ENCODE results near the gene ANKRD18A.
"Not testable (repeated sequence)": the region's sequence is repeated elsewhere in the genome, so short reads cannot be mapped to it uniquely, and the experiment has no call there.

GRCh38 chr9:38598029-38598745 lies 22.2 kb downstream of the ANKRD18A start:
- not testable (repeated sequence) for TF ChIP-seq RCOR1 (IDR thresholded peaks at IDR 0.05; ENCODE audit: insufficient replicate concordance, low read length); MAFK (IDR thresholded peaks at IDR 0.05; ENCODE audit: low read depth, low read length); POLR2A (IDR thresholded peaks at IDR 0.05; ENCODE audit: low read depth, low read length); MXI1 (IDR thresholded peaks at IDR 0.05; ENCODE audit: borderline replicate concordance, low read depth, low read length); NFE2L2 (IDR thresholded peaks at IDR 0.05; ENCODE audit: low read depth, low read length); RAD21 (IDR thresholded peaks at IDR 0.05; ENCODE audit: low read length); CHD1 (IDR thresholded peaks at IDR 0.05; ENCODE audit: low read depth, low read length); MAZ (IDR thresholded peaks at IDR 0.05; ENCODE audit: borderline replicate concordance, low read depth, low read length); RFX5 (IDR thresholded peaks at IDR 0.05; ENCODE audit: low read depth, low read length); ELK1 (IDR thresholded peaks at IDR 0.05; ENCODE audit: borderline replicate concordance, low read depth, low read length); BHLHE40 (IDR thresholded peaks at IDR 0.05; ENCODE audit: low read depth, low read length); SMC3 (IDR thresholded peaks at IDR 0.05; ENCODE audit: low read depth, low read length)
- TF ChIP-seq, protein P1, sequence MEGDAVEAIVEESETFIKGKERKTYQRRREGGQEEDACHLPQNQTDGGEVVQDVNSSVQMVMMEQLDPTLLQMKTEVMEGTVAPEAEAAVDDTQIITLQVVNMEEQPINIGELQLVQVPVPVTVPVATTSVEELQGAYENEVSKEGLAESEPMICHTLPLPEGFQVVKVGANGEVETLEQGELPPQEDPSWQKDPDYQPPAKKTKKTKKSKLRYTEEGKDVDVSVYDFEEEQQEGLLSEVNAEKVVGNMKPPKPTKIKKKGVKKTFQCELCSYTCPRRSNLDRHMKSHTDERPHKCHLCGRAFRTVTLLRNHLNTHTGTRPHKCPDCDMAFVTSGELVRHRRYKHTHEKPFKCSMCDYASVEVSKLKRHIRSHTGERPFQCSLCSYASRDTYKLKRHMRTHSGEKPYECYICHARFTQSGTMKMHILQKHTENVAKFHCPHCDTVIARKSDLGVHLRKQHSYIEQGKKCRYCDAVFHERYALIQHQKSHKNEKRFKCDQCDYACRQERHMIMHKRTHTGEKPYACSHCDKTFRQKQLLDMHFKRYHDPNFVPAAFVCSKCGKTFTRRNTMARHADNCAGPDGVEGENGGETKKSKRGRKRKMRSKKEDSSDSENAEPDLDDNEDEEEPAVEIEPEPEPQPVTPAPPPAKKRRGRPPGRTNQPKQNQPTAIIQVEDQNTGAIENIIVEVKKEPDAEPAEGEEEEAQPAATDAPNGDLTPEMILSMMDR (conservative IDR thresholded peaks at IDR 0.05; ENCODE audit: low read depth, low read length): not testable (repeated sequence)
- TF ChIP-seq, protein P2, sequence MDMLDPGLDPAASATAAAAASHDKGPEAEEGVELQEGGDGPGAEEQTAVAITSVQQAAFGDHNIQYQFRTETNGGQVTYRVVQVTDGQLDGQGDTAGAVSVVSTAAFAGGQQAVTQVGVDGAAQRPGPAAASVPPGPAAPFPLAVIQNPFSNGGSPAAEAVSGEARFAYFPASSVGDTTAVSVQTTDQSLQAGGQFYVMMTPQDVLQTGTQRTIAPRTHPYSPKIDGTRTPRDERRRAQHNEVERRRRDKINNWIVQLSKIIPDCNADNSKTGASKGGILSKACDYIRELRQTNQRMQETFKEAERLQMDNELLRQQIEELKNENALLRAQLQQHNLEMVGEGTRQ (IDR thresholded peaks at IDR 0.05; ENCODE audit: low read depth, low read length): not testable (repeated sequence)

All from IMR-90 (cell line).